ENCODE measurements around the gene DCUN1D3.
"Not testable (repeated sequence)": the region's sequence is repeated elsewhere in the genome, so short reads cannot be mapped to it uniquely, and the experiment has no call there.

DCUN1D3 gene

GRCh38 chr16:20860995-20861394 lies 39.2 kb downstream of the DCUN1D3 start:
- DNase-seq: not testable (repeated sequence)

GRCh38 chr16:20860361-20860760 lies 39.8 kb downstream of the DCUN1D3 start:
- DNase-seq: no peak

DNA sequence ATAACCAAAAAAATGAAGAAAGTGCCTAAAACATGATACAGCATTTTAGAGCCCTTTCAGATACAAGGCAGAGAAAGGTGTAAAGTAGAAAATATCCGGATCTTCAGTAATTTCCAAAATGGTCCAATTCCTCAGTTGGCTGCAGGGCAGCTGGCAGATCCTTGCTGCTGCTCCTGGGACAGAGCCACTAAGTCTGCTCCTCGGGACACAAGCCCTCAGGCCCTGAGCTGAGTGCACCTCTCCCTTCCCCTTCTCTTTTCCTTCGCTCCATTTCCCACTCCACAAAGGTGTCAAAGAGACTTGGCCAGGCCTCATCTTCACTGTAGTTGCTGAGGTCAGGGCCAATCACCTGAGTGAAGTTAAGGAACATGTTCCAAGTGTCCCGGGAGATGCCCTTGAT lies 40.5 kb downstream of the DCUN1D3 start:
- no peak for DNase-seq

DNA sequence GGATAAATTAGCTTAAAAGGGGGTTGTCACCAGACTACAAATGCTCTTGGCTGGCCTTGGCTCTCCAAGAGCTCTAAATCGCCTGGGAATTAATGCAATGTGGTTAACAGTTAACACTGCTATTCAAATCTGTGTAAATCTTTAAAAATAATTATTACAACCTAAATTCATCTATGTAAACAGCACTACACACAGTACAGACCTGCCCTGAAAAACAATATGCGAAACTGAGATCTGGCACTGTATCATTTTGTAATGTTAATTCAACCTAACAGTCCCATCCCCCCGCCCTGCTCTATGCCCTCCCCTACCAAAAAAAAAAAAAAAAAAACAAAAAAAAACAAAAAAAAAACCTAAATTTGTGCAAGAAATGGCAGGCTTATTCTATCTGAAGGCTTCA lies 40.9 kb downstream of the DCUN1D3 start:
- no peak for DNase-seq

GRCh38 chr16:20857281-20857680 lies 42.9 kb downstream of the DCUN1D3 start:
- DNase-seq: no peak

GRCh38 chr16:20854963-20855362 lies 45.2 kb downstream of the DCUN1D3 start:
- no peak for DNase-seq

DNA sequence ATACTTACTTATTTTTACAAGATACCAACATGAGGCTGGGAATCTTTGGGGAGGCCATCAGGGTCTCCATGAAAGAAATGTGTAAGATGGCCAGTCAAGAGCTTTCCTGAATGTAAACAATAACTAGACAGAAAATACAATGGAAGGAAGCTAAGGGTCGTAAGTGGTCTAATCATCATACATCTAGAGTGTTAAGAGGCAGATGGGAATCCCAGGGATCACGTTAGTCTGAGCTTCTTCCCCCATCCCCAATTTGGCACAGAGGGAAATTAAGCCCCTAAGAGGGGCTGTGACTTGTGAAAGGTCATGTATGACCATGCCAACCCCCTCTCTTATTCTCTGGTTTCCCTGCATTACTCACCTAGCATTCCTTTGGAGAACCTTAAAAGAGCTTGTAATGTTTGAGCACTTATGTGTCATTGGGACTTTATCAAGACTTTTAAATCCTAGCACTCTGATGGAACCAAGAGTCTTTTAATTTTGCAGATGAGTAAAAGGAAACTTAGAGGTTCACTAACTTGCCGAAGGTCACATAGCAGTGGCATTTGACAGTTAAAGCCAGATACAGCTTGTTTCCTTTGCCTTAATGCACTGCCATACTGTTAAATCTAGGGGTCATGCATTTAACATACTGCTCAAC lies 46.1 kb downstream of the DCUN1D3 start:
- no peak for DNase-seq

DNA sequence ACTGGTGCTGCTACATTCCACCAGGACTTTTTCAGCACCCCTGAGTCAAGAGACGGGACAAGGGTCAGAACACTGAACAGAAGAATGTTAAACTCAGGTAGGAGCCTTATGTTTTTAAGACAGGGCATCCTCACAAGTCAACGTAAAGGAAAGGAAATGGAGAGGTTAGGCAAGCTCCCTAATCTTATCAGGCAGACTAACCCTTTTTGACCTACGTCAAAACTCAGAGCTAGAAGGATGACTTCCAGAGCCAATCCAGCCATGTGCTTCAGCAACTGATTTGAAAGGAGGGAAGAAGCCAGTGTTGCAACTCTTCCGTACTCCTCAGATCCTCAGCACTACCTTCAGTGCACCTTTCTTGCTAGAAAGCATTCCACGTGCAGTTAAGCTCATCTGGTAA lies 47.0 kb downstream of the DCUN1D3 start:
- DNase-seq: no peak

- no peak for DNase-seq
Observed at GRCh38 chr16:20851601-20852000, 48.6 kb downstream of the DCUN1D3 start.

DNA sequence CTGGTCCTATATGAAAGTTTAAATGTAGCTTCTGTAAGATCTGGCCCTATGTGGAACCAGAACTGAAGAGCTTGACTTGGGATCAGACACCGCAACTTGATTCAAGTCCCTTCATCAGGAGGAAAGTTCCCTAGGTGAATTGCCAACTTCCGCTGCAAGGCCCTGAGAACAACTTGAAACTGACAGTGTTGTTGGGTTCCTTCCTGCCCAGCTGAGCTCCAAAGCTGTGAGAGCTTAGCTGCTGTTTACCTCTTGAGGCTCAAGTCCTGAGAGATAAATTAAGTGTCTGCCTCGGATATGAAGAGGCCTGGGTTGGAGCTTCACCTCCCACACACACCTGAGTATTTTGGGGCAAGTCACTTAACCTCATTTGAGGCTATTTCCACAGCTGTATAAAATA lies 49.2 kb downstream of the DCUN1D3 start:
- no peak for DNase-seq

GRCh38 chr16:20849589-20850390 lies 50.4 kb downstream of the DCUN1D3 start:
- DNase-seq: peak; percentile 30

DNA sequence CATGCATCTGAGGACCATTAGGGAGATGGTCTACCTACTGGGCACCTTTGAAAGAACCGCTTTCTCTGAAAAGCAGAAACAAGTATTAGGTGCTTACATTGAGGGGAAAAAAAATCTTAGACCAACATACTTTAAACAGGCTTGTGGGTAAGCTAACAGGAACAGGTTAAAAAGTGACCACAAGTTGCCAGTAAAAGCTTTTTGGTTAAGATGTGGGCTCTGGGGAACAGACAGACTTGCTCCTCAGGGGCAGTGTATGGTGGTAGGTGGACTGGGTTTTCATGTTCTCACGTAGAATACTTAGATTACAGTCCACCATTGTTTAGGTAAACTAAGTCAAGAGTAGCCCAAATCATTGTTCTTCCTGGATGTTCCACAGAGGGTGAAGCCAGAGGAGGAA lies 52.6 kb downstream of the DCUN1D3 start:
- no peak for DNase-seq

- no peak for DNase-seq
Observed at GRCh38 chr16:20846551-20846950, 53.6 kb downstream of the DCUN1D3 start.

GRCh38 chr16:20846030-20846429 lies 54.1 kb downstream of the DCUN1D3 start:
- no peak for DNase-seq

- no peak for DNase-seq
Observed at GRCh38 chr16:20844588-20844987, 55.6 kb downstream of the DCUN1D3 start.

DNA sequence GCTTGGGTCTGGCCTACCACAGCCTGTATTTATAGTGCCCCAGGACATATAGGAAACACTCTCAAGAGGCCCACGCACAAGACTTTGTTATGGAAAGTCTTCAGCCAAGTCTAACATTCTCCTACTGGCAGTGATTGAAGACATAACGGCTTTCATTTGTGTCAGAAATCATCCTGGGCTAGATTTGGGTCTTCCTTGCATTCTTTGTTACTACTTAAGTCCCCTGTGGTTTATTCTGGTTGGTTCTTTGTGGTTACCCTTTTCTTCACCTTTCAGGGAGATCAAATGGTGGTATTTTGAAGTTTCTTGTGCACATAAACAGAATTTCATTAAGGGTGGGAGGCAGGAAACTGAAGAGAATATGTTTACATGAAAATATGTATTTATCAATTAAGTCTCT lies 56.1 kb downstream of the DCUN1D3 start:
- no peak for DNase-seq

- no peak for DNase-seq
Observed at GRCh38 chr16:20839504-20839903, 60.7 kb downstream of the DCUN1D3 start.

GRCh38 chr16:20838240-20838639 lies 61.9 kb downstream of the DCUN1D3 start:
- no peak for DNase-seq

GRCh38 chr16:20833086-20833485 lies 67.1 kb downstream of the DCUN1D3 start:
- DNase-seq: no peak

DNA sequence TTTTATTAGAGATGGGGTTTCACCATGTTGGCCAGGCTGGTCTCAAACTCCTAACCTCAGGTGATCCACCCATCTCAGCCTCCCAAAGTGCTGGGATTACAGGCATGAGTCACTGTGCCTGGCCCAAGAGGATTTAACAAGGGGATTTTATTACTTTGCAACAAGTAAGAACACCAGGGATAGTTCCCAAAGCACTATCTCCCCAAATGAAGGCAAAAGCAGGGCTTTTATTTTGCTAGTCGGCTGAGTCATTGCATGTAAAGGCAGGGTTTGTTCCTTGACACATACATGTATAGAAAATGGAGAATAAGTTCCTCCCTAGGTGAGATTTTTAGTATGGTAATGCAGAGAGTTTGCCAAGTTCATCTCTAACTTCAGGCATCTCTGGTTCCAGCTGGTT lies 69.8 kb downstream of the DCUN1D3 start:
- DNase-seq: no peak

GRCh38 chr16:20829536-20829935 lies 70.6 kb downstream of the DCUN1D3 start:
- no peak for DNase-seq

DNA sequence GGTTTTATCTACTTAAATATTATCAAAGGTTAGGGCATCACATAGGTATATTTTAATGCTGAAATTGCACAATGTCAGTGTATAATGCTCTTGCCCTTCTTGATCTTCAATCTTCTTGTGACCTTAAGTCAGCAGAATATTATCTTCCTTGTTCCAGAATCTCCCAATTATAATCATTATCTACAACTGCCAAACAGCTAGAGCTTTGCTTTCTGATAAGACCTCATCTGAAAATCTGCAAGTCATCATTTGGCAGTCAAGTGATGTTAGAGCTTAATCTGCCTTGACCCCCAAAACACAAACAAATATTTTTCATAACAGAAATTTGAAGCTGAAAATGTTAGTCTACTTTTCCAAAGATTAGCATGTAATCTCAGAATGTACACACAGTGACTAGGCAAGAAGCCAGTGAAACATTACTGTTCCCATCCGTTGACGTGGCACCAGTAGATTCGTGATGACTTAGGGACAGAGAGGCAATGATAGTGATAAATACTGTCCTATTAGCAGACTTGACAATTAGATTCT lies 74.1 kb downstream of the DCUN1D3 start:
- no peak for DNase-seq

GRCh38 chr16:20822521-20823325 lies 77.4 kb downstream of the DCUN1D3 start:
- no peak for DNase-seq

- DNase-seq: no peak
Observed at GRCh38 chr16:20821682-20822081, 78.5 kb downstream of the DCUN1D3 start.

Data from NK-92 treated with Interleukin-12 subunit alpha and Interleukin-12 subunit beta, amount 100 ng/mL, for 24 hours (cell line).